ENCODE data around the gene TMEM138. TPM values are rescaled to one million over a fixed set of nuclear protein-coding genes. Genes with fewer than 3 reads are reported as not detected.

The TMEM138 gene
- total and polyA plus RNA-seq, 4 donors = 24.6 to 64.4 (median 49.6) TPM

GRCh38 chr11:61370349-61371005 is 8.3 kb downstream of the TMEM138 start:
- H3K4me3 ChIP-seq = no peak overlapping the region
- 88 to 90% methylated on average over 8 of the region's 8 CpGs for WGBS, 2 donors
- peaks cover 0 to 18% (median 0%) of the 10 kb centered on the region in 5 donors for H3K4me1 ChIP-seq (ENCODE audit: control insufficient read depth in 5 of 5, insufficient read depth in 5 of 5, low read length in 5 of 5)
- H3K36me3 ChIP-seq (ENCODE audit: control insufficient read depth in 4 of 4, insufficient read depth in 4 of 4, low read length in 4 of 4) = peaks cover 13 to 41% (median 30%) of the 10 kb centered on the region in 4 donors
- no peak for ATAC-seq (ENCODE audit: insufficient read depth, low FRiP score)
- no peak overlapping the region for H3K9ac ChIP-seq (ENCODE audit: insufficient read depth in 1 of 2, low read length in 2 of 2)
- DNase-seq = no peak
- TF ChIP-seq, protein P1, sequence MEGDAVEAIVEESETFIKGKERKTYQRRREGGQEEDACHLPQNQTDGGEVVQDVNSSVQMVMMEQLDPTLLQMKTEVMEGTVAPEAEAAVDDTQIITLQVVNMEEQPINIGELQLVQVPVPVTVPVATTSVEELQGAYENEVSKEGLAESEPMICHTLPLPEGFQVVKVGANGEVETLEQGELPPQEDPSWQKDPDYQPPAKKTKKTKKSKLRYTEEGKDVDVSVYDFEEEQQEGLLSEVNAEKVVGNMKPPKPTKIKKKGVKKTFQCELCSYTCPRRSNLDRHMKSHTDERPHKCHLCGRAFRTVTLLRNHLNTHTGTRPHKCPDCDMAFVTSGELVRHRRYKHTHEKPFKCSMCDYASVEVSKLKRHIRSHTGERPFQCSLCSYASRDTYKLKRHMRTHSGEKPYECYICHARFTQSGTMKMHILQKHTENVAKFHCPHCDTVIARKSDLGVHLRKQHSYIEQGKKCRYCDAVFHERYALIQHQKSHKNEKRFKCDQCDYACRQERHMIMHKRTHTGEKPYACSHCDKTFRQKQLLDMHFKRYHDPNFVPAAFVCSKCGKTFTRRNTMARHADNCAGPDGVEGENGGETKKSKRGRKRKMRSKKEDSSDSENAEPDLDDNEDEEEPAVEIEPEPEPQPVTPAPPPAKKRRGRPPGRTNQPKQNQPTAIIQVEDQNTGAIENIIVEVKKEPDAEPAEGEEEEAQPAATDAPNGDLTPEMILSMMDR (IDR thresholded peaks at IDR 0.05; ENCODE audit: control extremely low read depth, extremely low read depth) = no peak
- H3K9me3 ChIP-seq (ENCODE audit: control insufficient read depth in 4 of 4, insufficient read depth in 3 of 4, low read length in 3 of 4) = peaks cover 0 to 2% (median 0%) of the 10 kb centered on the region in 4 donors
- H3K27ac ChIP-seq (ENCODE audit: low read depth in 1 of 2, low read length in 1 of 2) = peak overlapping the region in 1 of 2 donors; percentile 76
- no peaks in the 10 kb centered on the region for H3K27me3 ChIP-seq (ENCODE audit: control insufficient read depth in 3 of 3, insufficient read depth in 3 of 3, low read length in 2 of 3)

DNA sequence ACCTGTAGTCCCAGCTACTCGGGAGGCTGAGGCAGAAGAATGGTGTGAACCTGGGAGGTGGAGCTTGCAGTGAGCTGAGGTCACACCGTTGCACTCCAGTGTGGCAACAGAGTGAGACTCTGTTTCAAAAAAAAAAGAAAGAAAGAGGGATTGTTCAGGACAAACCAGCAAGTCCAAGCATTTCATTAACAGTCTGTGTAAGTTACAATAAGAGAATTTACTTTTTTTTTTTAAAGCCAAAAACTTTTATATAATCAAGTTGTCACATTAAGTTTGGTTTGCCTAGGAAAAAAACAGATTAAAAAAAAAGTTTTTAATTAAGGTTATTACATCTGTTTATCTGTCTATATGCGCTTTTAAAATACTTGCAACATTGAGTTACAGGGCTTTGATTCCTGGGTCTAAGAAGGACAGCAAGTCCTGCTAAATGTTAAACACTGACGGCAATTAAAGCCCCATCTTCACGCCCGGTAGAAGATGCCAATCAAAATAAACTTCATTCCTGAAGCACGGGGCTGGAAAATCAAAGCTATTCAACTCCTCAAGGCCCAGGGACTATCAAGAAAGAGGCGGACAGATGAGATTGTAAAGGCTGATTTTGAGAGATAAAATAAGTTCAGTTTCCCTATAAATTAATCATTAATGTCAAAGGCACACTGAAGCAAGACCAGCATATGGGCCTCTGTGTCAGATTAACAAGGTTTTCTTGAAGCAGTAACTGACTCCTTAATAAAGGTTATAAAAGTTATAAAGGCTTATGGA is 10.7 kb downstream of the TMEM138 start:
- Histone ChIP-seq H3K27ac (ENCODE audit: low read depth in 1 of 2, low read length in 1 of 2) (no peak overlapping the region), H3K9ac (ENCODE audit: insufficient read depth in 1 of 2, low read length in 2 of 2) (no peak overlapping the region), H3K27me3 (ENCODE audit: control insufficient read depth in 3 of 3, insufficient read depth in 3 of 3, low read length in 2 of 3) (no peaks in the 10 kb centered on the region), H3K4me1 (ENCODE audit: control insufficient read depth in 5 of 5, insufficient read depth in 5 of 5, low read length in 5 of 5) (peaks cover 0 to 18% (median 0%) of the 10 kb centered on the region in 5 donors), H3K9me3 (ENCODE audit: control insufficient read depth in 4 of 4, insufficient read depth in 3 of 4, low read length in 3 of 4) (peaks cover 0 to 2% (median 0%) of the 10 kb centered on the region in 4 donors), H3K36me3 (ENCODE audit: control insufficient read depth in 4 of 4, insufficient read depth in 4 of 4, low read length in 4 of 4) (peaks cover 0 to 22% (median 10%) of the 10 kb centered on the region in 4 donors), H3K4me3 (no peak overlapping the region)
- 92 to 96% methylated on average over 8 of the region's 8 CpGs for WGBS, 2 donors
- DNase-seq (no peak), ATAC-seq (ENCODE audit: insufficient read depth, low FRiP score) (no peak)
- TF ChIP-seq, protein P1 (IDR thresholded peaks at IDR 0.05; ENCODE audit: control extremely low read depth, extremely low read depth) = no peak

- ATAC-seq (ENCODE audit: insufficient read depth, low FRiP score) (no peak), DNase-seq (no peak)
- Histone ChIP-seq H3K9ac (ENCODE audit: insufficient read depth in 1 of 2, low read length in 2 of 2) (no peak overlapping the region), H3K9me3 (ENCODE audit: control insufficient read depth in 4 of 4, insufficient read depth in 3 of 4, low read length in 3 of 4) (no peaks in the 10 kb centered on the region), H3K4me3 (no peak overlapping the region), H3K36me3 (ENCODE audit: control insufficient read depth in 4 of 4, insufficient read depth in 4 of 4, low read length in 4 of 4) (peaks cover 0 to 8% (median under 1%) of the 10 kb centered on the region in 4 donors), H3K4me1 (ENCODE audit: control insufficient read depth in 5 of 5, insufficient read depth in 5 of 5, low read length in 5 of 5) (no peaks in the 10 kb centered on the region), H3K27me3 (ENCODE audit: control insufficient read depth in 3 of 3, insufficient read depth in 3 of 3, low read length in 2 of 3) (no peaks in the 10 kb centered on the region), H3K27ac (ENCODE audit: low read depth in 1 of 2, low read length in 1 of 2) (no peak overlapping the region)
- TF ChIP-seq, protein P1 (IDR thresholded peaks at IDR 0.05; ENCODE audit: control extremely low read depth, extremely low read depth) = no peak
- 82 to 94% methylated on average over 6 of the region's 6 CpGs for WGBS, 2 donors
These were observed 13.6 kb downstream of the TMEM138 start for GRCh38 chr11:61375761-61376108.
